Measurements from ENCODE around the gene CYP11A1. TPM values are rescaled to one million over a fixed set of nuclear protein-coding genes. Genes with fewer than 3 reads are reported as not detected.
A peak's percentile ranks its signal among the peaks of the same experiment; 100 is the strongest.

Gene CYP11A1
- polyA plus RNA-seq, 3 donors from 2014 or later, result not detected

- Mint-ChIP-seq H3K4me3 (no peak overlapping the region), H3K4me1 (no peaks in the 10 kb centered on the region), H3K9me3 (no peaks in the 10 kb centered on the region), H3K27ac (no peak overlapping the region), H3K36me3 (no peaks in the 10 kb centered on the region), H3K27me3 (ENCODE audit: low read depth in 3 of 3) (peaks cover 5 to 15% (median 7%) of the 10 kb centered on the region in 3 donors)
- no peak for DNase-seq
Observed at GRCh38 chr15:74304431-74304830, 63.0 kb downstream of the CYP11A1 start.

DNA sequence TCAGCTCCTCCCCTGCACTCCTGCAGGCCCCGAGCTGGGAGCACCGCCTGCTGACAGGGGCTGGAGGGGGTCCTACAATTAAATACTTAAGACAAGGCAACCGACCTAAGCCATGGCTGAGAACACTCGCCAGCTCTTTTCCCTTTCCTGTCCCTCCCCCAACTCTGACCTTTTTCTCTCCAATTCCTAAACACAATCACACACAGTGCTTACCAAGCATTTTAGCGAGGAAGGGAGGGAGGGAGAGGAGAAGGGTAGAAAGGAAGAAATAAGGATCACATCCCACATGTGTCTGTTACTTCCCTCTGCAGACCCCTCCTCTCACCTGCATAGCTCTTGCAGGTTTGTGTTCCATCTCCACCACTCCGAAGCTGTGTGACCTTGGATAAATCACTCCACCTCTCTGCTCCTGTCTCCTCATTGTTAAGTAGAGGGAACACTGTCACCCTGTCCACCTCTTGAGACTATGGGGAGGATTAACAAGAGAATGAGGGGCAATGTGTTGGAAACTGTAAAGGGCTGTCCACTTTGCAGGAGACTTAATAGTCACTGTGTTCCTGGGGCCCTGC lies 63.6 kb downstream of the CYP11A1 start:
- no peaks in the 10 kb centered on the region for H3K36me3 Mint-ChIP-seq
- H3K4me3 Mint-ChIP-seq, result no peak overlapping the region
- peaks cover 5 to 15% (median 7%) of the 10 kb centered on the region in 3 donors for H3K27me3 Mint-ChIP-seq (ENCODE audit: low read depth in 3 of 3)

GRCh38 chr15:74302821-74303359 lies 64.6 kb downstream of the CYP11A1 start:
- no peak overlapping the region for H3K27ac Mint-ChIP-seq
- no peaks in the 10 kb centered on the region for H3K9me3 Mint-ChIP-seq
- DNase-seq, result no peak
- H3K4me1 Mint-ChIP-seq, result no peaks in the 10 kb centered on the region
- no peak overlapping the region for H3K4me3 Mint-ChIP-seq
- H3K27me3 Mint-ChIP-seq (ENCODE audit: low read depth in 3 of 3), result peaks cover 5 to 15% (median 7%) of the 10 kb centered on the region in 3 donors
- no peaks in the 10 kb centered on the region for H3K36me3 Mint-ChIP-seq

More for the DNA sequence above, 63.6 kb downstream of the CYP11A1 start:
- Mint-ChIP-seq H3K27ac (no peak overlapping the region), H3K4me1 (no peaks in the 10 kb centered on the region), H3K9me3 (no peaks in the 10 kb centered on the region)
- DNase-seq, result no peak

DNA sequence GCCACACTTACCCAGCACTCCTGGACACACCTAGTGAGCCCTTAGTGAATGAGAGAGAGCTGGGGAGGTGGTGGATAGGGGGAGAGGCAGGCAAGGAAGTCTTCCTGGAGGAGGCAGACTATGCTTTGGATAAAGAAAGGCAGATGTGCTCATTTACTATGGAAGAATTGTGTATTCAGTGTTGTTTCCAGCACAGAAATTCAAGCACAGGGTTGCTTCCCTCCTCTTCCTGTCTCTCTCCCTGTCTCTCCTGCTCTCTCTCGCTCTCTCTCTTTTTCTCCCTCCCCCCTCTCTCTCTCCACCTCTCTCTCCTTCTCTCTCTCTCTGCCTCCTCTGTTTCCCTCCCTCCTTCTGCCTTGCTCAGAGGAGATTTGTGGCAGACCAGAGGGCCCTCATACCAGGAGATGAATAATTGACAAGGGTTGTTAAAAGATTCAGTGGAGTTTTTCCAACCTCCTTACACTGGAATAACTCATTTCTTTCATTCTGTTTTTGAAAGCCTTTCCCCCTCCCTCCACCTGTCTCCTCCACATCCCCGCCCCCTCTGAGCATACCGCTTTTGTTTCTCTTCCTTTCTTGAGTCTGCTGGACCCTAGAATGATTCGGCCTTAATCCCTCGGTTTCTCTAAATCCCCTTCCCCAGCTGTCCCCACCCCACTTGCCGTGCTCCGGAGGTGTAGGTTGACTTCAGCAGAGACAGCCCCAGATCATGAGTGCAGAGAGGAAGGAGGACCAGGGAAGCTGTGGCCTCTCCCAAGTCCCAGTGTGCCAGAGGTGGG lies 65.7 kb downstream of the CYP11A1 start:
- H3K4me3 Mint-ChIP-seq, result no peak overlapping the region
- H3K4me1 Mint-ChIP-seq, result no peaks in the 10 kb centered on the region
- H3K9me3 Mint-ChIP-seq, result no peaks in the 10 kb centered on the region
- no peak overlapping the region for H3K27ac Mint-ChIP-seq
- no peak for DNase-seq
- H3K36me3 Mint-ChIP-seq, result no peaks in the 10 kb centered on the region
- peaks cover 6 to 15% (median 7%) of the 10 kb centered on the region in 3 donors for H3K27me3 Mint-ChIP-seq (ENCODE audit: low read depth in 3 of 3)

DNA sequence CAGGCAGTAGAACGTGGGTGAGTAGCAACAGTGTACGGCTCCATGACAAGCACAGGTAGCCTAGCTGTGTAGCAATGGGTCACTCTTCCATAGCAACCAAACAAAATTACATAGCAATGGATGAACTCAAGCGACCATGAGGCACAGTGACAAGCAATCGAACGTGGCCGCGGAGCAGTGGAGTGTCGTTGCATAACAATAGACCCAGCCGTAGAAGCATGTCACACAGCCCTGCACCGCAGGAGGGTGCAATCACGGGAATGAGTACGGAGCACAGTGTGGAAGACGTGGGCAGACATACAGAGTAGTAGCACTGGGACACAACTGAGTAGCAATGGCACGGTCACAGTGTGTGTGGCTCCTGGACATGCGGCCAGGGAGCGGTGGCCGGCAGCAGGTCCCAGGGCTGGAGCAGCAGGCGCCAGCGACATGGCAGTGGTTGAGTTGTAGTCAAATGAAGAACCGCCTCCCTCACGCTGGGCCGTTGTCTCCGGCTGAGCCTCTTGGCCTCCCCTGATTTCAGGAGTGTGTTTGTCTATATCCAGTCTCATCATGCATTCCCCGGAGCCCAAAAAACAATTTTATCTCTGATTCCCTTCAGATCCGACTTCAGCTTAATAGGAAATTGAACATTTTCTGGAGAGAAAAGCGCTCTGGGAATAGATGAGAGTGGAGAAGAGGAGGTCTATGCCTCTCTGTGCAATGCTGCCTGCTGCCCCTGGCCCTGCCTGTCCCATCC lies 67.2 kb downstream of the CYP11A1 start:
- no peaks in the 10 kb centered on the region for H3K36me3 Mint-ChIP-seq
- H3K4me3 Mint-ChIP-seq, result no peak overlapping the region
- DNase-seq, result no peak
- H3K27me3 Mint-ChIP-seq (ENCODE audit: low read depth in 3 of 3), result peaks cover 2 to 8% (median 8%) of the 10 kb centered on the region in 3 donors
- no peaks in the 10 kb centered on the region for H3K9me3 Mint-ChIP-seq
- no peak overlapping the region for H3K27ac Mint-ChIP-seq
- no peaks in the 10 kb centered on the region for H3K4me1 Mint-ChIP-seq

- Mint-ChIP-seq H3K9me3 (no peaks in the 10 kb centered on the region), H3K27ac (no peak overlapping the region), H3K36me3 (no peaks in the 10 kb centered on the region), H3K4me1 (no peaks in the 10 kb centered on the region), H3K27me3 (ENCODE audit: low read depth in 3 of 3) (peaks cover 2 to 7% (median 7%) of the 10 kb centered on the region in 3 donors), H3K4me3 (no peak overlapping the region)
- DNase-seq, result no peak
Observed at GRCh38 chr15:74297887-74298286, 69.6 kb downstream of the CYP11A1 start.

DNA sequence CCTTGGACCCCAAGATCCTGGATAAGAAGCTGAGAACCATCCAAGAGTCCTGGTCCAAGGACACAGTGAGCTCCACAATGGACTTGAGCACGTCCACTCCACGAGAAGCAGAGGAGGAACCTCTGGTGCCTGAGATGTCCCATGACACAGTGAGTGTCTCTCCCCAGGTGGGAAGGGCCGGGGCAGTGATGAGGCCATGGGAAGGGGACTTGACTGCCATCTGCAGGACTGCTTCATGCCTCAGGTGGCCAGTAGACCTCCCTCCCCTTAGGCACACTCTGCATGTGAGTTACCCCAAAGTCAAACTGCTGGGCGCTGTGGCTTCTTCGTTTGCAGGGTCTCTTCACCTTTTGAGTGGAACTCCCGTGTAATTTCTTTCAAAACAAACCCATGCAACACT lies 71.6 kb downstream of the CYP11A1 start:
- Mint-ChIP-seq H3K36me3 (no peaks in the 10 kb centered on the region), H3K9me3 (no peaks in the 10 kb centered on the region), H3K4me3 (no peak overlapping the region), H3K27ac (no peak overlapping the region), H3K4me1 (no peaks in the 10 kb centered on the region), H3K27me3 (ENCODE audit: low read depth in 3 of 3) (peaks cover 0 to 7% (median 2%) of the 10 kb centered on the region in 3 donors)
- DNase-seq, result no peak

- no peak for DNase-seq
- no peak overlapping the region for H3K4me3 Mint-ChIP-seq
- no peaks in the 10 kb centered on the region for H3K9me3 Mint-ChIP-seq
- H3K36me3 Mint-ChIP-seq, result no peaks in the 10 kb centered on the region
- H3K4me1 Mint-ChIP-seq, result no peaks in the 10 kb centered on the region
- H3K27me3 Mint-ChIP-seq (ENCODE audit: low read depth in 3 of 3), result peaks cover 2 to 8% (median 4%) of the 10 kb centered on the region in 3 donors
- no peak overlapping the region for H3K27ac Mint-ChIP-seq
Observed at GRCh38 chr15:74294010-74294409, 73.4 kb downstream of the CYP11A1 start.

DNA sequence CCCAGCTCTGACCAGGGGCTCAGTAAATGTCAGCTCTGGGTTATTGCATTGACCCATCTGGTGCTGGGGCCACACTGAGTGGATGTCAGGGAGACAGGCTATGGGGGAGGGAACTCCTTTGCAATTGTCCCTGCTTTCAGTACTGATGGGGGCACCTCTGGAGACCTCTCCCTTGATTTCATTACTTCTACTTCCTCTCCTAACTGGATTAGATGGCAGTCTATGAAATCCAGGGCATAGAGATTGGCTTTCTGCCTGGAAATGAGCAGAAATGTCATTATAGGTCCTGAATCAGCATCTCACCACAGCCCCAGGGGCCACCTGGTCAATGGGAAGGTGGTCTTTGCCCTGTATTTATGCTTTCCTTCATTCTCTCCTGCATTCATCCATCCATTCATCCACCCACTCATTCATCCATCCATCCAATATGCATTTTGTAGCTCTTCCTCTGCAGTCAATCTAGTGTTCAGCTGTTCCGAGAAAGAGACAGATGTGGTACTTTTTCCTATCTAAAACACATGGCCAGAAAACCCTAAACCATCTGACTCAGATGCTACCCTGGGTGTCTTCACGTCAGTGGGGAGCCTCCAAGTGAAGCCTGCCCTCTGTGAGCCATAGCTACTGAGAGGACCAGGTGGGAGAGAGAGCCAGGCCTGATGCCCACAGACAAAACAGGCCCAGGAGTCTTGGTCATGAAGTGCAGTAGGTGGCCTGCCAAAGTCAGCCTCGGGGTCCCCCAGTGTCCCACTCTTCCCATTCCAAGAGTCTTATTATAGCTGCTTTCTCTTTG lies 74.2 kb downstream of the CYP11A1 start:
- DNase-seq, result no peak
- Mint-ChIP-seq H3K4me3 (no peak overlapping the region), H3K36me3 (no peaks in the 10 kb centered on the region), H3K4me1 (no peaks in the 10 kb centered on the region), H3K27ac (no peak overlapping the region), H3K9me3 (no peaks in the 10 kb centered on the region), H3K27me3 (ENCODE audit: low read depth in 3 of 3) (peaks cover 2 to 8% (median 4%) of the 10 kb centered on the region in 3 donors)

GRCh38 chr15:74291101-74292071 lies 76.1 kb downstream of the CYP11A1 start:
- no peaks in the 10 kb centered on the region for H3K9me3 Mint-ChIP-seq
- peak; percentile 50 to 62 (median 58) for DNase-seq
- H3K4me3 Mint-ChIP-seq, result no peak overlapping the region
- no peaks in the 10 kb centered on the region for H3K4me1 Mint-ChIP-seq
- H3K36me3 Mint-ChIP-seq, result no peaks in the 10 kb centered on the region
- no peak overlapping the region for H3K27ac Mint-ChIP-seq
- H3K27me3 Mint-ChIP-seq (ENCODE audit: low read depth in 3 of 3), result peaks cover 0 to 14% (median 4%) of the 10 kb centered on the region in 3 donors

GRCh38 chr15:74290645-74291044 lies 76.8 kb downstream of the CYP11A1 start:
- Mint-ChIP-seq H3K27me3 (ENCODE audit: low read depth in 3 of 3) (peaks cover 0 to 16% (median 2%) of the 10 kb centered on the region in 3 donors), H3K27ac (no peak overlapping the region)

DNA sequence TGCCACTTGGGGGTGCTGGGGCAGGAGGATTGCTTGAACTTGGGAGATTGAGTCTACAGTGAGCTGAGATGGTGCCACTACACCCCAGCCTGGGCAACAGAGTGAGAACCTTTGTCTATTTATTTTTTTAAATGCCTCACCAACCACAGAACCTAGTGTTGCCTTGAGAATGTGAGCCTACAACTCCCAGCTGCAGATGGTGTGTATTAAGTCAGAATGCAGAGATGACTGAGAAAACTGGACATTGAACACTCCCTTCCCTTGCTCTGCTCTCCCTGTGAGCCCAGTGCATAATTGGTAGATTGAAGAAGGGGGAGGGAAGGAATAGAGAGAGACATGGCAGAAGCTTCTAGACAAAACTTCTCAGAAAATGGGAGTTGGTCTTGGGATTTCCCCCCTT lies 77.8 kb downstream of the CYP11A1 start:
- Mint-ChIP-seq H3K27me3 (ENCODE audit: low read depth in 3 of 3) (peaks cover 0 to 17% (median 0%) of the 10 kb centered on the region in 3 donors), H3K27ac (no peak overlapping the region), H3K4me3 (no peak overlapping the region)

More at GRCh38 chr15:74290645-74291044, 76.8 kb downstream of the CYP11A1 start:
- H3K4me1 Mint-ChIP-seq, result no peaks in the 10 kb centered on the region
- no peaks in the 10 kb centered on the region for H3K9me3 Mint-ChIP-seq
- H3K36me3 Mint-ChIP-seq, result no peaks in the 10 kb centered on the region
- DNase-seq, result no peak
- no peak overlapping the region for H3K4me3 Mint-ChIP-seq

More for the DNA sequence above, 77.8 kb downstream of the CYP11A1 start:
- no peaks in the 10 kb centered on the region for H3K4me1 Mint-ChIP-seq
- no peaks in the 10 kb centered on the region for H3K9me3 Mint-ChIP-seq
- H3K36me3 Mint-ChIP-seq, result no peaks in the 10 kb centered on the region
- no peak for DNase-seq
